ENCODE results near the gene ZHX3.

The ZHX3 gene

DNA sequence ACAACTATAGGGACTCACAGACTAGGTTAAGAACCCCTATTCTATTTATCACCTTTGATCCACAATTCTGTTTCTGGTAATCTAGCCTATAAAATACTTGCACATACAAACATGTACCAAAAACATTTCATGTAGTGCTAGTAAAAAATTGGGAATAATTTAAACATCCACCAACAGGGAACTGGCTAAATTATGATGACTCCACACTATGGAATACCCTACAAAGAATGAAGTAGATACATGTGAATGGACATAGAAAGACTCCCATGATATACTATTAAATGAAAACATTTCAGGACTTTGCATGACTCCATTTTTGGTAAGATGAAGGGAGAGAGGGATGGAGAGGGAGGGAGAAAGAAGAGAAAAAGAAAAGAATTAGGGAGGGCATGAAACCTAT, 58.2 kb downstream of the ZHX3 start:
- H3K4me3 ChIP-seq (ENCODE audit: control insufficient read depth in 1 of 7, extremely low read depth in 1 of 7, insufficient read depth in 4 of 7, low read depth in 2 of 7, low read length in 6 of 7) = no peak overlapping the region
- no peak for DNase-seq
- no peaks in the 10 kb centered on the region for H3K4me1 ChIP-seq (ENCODE audit: control extremely low read depth in 1 of 4, control insufficient read depth in 4 of 4, insufficient read depth in 4 of 4, low read length in 3 of 4)
- no peaks in the 10 kb centered on the region for H3K9me3 ChIP-seq (ENCODE audit: control extremely low read depth in 1 of 5, control insufficient read depth in 4 of 5, insufficient read depth in 2 of 5, low read depth in 1 of 5, low read length in 4 of 5)
- no peaks in the 10 kb centered on the region for H3K36me3 ChIP-seq (ENCODE audit: control insufficient read depth in 4 of 4, insufficient read depth in 4 of 4, low read length in 3 of 4)
- POLR2A ChIA-PET = no interaction called here
- CTCF ChIA-PET = no interaction called here
- H3K27ac ChIP-seq (ENCODE audit: insufficient read depth in 1 of 2, low read depth in 1 of 2, low read length in 2 of 2, poor library complexity in 1 of 2, severe bottlenecking in 2 of 2) = no peak overlapping the region
- no peaks in the 10 kb centered on the region for H3K27me3 ChIP-seq (replicated peaks in 2 of 5; ENCODE audit: control insufficient read depth in 4 of 5, insufficient read depth in 5 of 5, low read length in 4 of 5)

DNA sequence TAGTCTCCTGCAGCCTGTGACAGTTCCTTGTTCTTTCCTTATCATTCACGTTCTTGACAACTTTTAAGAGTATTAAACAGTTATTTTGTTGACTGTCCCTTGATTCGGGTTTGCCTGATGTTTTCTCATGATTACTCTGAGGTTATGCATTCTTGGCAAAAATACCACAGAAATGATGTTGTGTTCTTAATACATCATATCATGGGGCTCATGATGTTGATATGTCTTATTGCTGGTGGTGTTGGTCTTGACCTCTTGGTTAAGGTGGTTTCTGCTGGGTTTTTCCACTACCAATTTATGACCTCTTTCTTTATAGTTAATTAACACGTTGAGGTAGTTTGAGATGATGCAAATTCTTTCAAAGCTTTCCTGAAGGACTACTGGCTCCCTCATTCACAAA, 59.1 kb downstream of the ZHX3 start:
- no peak overlapping the region for H3K27ac ChIP-seq (ENCODE audit: insufficient read depth in 1 of 2, low read depth in 1 of 2, low read length in 2 of 2, poor library complexity in 1 of 2, severe bottlenecking in 2 of 2)
- ChIA-PET POLR2A (no interaction called here), CTCF (no interaction called here)
- DNase-seq = peak in 2 of 3 donors; percentile 7 to 39
- H3K4me1 ChIP-seq (ENCODE audit: control extremely low read depth in 1 of 4, control insufficient read depth in 4 of 4, insufficient read depth in 4 of 4, low read length in 3 of 4) = no peaks in the 10 kb centered on the region
- no peaks in the 10 kb centered on the region for H3K36me3 ChIP-seq (ENCODE audit: control insufficient read depth in 4 of 4, insufficient read depth in 4 of 4, low read length in 3 of 4)
- no CpG with 5 or more reads among the region's 3 CpGs for WGBS (ENCODE audit: insufficient coverage)
- no peaks in the 10 kb centered on the region for H3K27me3 ChIP-seq (replicated peaks in 2 of 5; ENCODE audit: control insufficient read depth in 4 of 5, insufficient read depth in 5 of 5, low read length in 4 of 5)
- no peak overlapping the region for H3K4me3 ChIP-seq (ENCODE audit: control insufficient read depth in 1 of 7, extremely low read depth in 1 of 7, insufficient read depth in 4 of 7, low read depth in 2 of 7, low read length in 6 of 7)
- H3K9me3 ChIP-seq (ENCODE audit: control extremely low read depth in 1 of 5, control insufficient read depth in 4 of 5, insufficient read depth in 2 of 5, low read depth in 1 of 5, low read length in 4 of 5) = no peaks in the 10 kb centered on the region

DNA sequence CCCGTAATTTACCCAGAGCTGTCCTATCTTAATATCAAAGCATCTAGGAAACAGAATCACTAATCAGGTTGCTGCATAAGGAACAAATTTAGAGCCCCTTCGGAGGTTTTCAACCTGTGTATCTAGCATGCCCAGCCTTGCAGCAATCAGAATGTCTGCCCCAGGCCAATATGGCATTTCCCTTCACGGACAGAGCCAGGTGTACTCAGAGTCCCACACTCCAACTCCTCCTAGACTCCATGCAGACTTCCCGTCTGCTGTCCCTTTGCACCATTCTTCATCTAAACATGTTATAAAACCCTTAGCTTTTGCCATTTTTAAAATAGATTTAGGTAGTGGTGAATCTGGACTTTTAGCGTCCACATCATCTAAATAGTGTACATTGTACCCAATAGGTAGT, 61.0 kb downstream of the ZHX3 start:
- CTCF ChIA-PET = interaction anchor here (0.8 to 1.9 kb wide), 5 partner anchors 10 to 121 kb away, joined by 3 to 5 read pairs (median 4); no protein-coding TSS in a partner anchor
- 100% methylated on average over 2 of the region's 5 CpGs for WGBS (ENCODE audit: insufficient coverage)
- no peaks in the 10 kb centered on the region for H3K4me1 ChIP-seq (ENCODE audit: control extremely low read depth in 1 of 4, control insufficient read depth in 4 of 4, insufficient read depth in 4 of 4, low read length in 3 of 4)

DNA sequence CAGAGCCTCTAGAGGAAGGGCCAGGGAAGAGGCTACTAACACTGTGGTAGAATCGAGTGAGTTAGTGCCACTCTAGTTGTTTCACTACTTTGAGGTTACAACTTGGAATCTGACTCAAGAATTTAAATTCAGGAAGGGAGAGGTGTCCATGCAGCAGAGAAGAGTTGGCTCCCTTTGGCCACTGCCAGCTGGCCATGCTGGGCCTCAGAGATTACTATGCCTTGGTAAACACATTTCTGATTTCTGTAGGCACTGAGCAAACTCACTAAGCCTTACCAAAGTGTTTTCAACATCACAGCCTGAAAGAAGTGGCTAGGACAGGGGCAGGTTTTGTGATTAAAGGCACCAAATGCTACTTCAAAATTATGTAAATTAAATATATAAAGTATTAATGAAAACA, 61.9 kb downstream of the ZHX3 start:
- Histone ChIP-seq H3K27me3 (replicated peaks in 2 of 5; ENCODE audit: control insufficient read depth in 4 of 5, insufficient read depth in 5 of 5, low read length in 4 of 5) (no peaks in the 10 kb centered on the region), H3K4me1 (ENCODE audit: control extremely low read depth in 1 of 4, control insufficient read depth in 4 of 4, insufficient read depth in 4 of 4, low read length in 3 of 4) (peaks cover 0 to 4% (median 2%) of the 10 kb centered on the region in 4 experiments), H3K9me3 (ENCODE audit: control extremely low read depth in 1 of 5, control insufficient read depth in 4 of 5, insufficient read depth in 2 of 5, low read depth in 1 of 5, low read length in 4 of 5) (no peaks in the 10 kb centered on the region), H3K36me3 (ENCODE audit: control insufficient read depth in 4 of 4, insufficient read depth in 4 of 4, low read length in 3 of 4) (no peaks in the 10 kb centered on the region), H3K4me3 (ENCODE audit: control insufficient read depth in 1 of 7, extremely low read depth in 1 of 7, insufficient read depth in 4 of 7, low read depth in 2 of 7, low read length in 6 of 7) (no peak overlapping the region), H3K27ac (ENCODE audit: insufficient read depth in 1 of 2, low read depth in 1 of 2, low read length in 2 of 2, poor library complexity in 1 of 2, severe bottlenecking in 2 of 2) (no peak overlapping the region)
- ChIA-PET POLR2A (no interaction called here), CTCF (interaction anchor here (1.9 kb wide), 1 partner anchor 24 kb away, joined by 5 read pairs; no protein-coding TSS in a partner anchor)
- 100% methylated on average over 1 of the region's 1 CpG for WGBS (ENCODE audit: insufficient coverage)
- no peak for DNase-seq

More for the DNA sequence above, 61.0 kb downstream of the ZHX3 start:
- DNase-seq = no peak
- H3K36me3 ChIP-seq (ENCODE audit: control insufficient read depth in 4 of 4, insufficient read depth in 4 of 4, low read length in 3 of 4) = no peaks in the 10 kb centered on the region
- H3K27ac ChIP-seq (ENCODE audit: insufficient read depth in 1 of 2, low read depth in 1 of 2, low read length in 2 of 2, poor library complexity in 1 of 2, severe bottlenecking in 2 of 2) = no peak overlapping the region
- H3K4me3 ChIP-seq (ENCODE audit: control insufficient read depth in 1 of 7, extremely low read depth in 1 of 7, insufficient read depth in 4 of 7, low read depth in 2 of 7, low read length in 6 of 7) = no peak overlapping the region
- no peaks in the 10 kb centered on the region for H3K9me3 ChIP-seq (ENCODE audit: control extremely low read depth in 1 of 5, control insufficient read depth in 4 of 5, insufficient read depth in 2 of 5, low read depth in 1 of 5, low read length in 4 of 5)
- POLR2A ChIA-PET = no interaction called here
- H3K27me3 ChIP-seq (replicated peaks in 2 of 5; ENCODE audit: control insufficient read depth in 4 of 5, insufficient read depth in 5 of 5, low read length in 4 of 5) = no peaks in the 10 kb centered on the region

DNA sequence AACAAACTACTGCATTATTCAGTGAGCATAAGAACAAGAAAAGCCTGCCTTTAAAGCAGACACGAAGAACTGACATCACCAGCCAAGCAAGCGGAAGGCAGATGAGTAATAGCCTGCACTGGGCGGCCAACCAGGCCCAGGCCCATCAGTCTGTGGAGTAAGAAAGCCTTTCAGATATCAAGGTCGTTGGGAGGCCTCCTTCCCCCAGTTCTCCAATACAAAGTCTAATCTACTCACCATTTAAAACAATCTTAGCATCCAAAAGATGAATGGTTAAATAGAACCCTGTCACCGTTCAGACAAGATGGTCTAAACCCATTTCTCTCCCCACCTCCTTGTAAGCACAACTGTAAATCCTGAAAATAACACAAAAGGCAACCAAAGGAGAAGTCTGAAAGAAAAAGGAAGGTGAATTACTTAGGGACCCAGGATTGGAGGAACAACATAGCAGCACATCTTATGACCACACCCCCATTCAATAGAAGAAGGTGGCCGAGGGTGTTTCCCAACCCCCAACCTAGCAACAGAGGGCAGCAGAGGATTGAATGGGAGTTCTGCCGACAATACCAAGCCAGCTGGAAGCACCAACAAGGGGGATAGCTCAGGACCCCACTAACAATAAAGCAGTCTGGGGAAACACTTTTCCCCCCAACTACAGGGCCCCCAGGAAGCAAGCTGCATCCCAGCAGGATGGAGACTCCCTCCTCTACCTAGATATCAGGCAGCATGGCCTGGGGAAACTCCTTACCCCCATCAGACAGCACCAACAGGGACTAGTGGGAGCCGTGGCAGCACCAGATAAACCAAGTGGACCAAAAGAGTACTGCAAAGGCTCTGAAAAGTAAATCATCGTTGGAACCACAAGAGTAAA, 67.9 kb downstream of the ZHX3 start:
- Histone ChIP-seq H3K36me3 (ENCODE audit: control insufficient read depth in 4 of 4, insufficient read depth in 4 of 4, low read length in 3 of 4) (no peaks in the 10 kb centered on the region), H3K4me3 (ENCODE audit: control insufficient read depth in 1 of 7, extremely low read depth in 1 of 7, insufficient read depth in 4 of 7, low read depth in 2 of 7, low read length in 6 of 7) (no peak overlapping the region), H3K9me3 (ENCODE audit: control extremely low read depth in 1 of 5, control insufficient read depth in 4 of 5, insufficient read depth in 2 of 5, low read depth in 1 of 5, low read length in 4 of 5) (no peaks in the 10 kb centered on the region), H3K27ac (ENCODE audit: insufficient read depth in 1 of 2, low read depth in 1 of 2, low read length in 2 of 2, poor library complexity in 1 of 2, severe bottlenecking in 2 of 2) (no peak overlapping the region), H3K27me3 (replicated peaks in 2 of 5; ENCODE audit: control insufficient read depth in 4 of 5, insufficient read depth in 5 of 5, low read length in 4 of 5) (no peaks in the 10 kb centered on the region), H3K4me1 (ENCODE audit: control extremely low read depth in 1 of 4, control insufficient read depth in 4 of 4, insufficient read depth in 4 of 4, low read length in 3 of 4) (peaks cover 0 to 14% (median 10%) of the 10 kb centered on the region in 4 experiments)
- 78% methylated on average over 6 of the region's 9 CpGs for WGBS (ENCODE audit: insufficient coverage)
- peak; percentile 31 to 70 (median 49) for DNase-seq
- POLR2A ChIA-PET = no interaction called here
- CTCF ChIA-PET = interaction anchor here (1.1 to 1.9 kb wide), 4 partner anchors 17 to 91 kb away, joined by 4 to 6 read pairs (median 4); partner anchors contain the start of gene LPIN3

DNA sequence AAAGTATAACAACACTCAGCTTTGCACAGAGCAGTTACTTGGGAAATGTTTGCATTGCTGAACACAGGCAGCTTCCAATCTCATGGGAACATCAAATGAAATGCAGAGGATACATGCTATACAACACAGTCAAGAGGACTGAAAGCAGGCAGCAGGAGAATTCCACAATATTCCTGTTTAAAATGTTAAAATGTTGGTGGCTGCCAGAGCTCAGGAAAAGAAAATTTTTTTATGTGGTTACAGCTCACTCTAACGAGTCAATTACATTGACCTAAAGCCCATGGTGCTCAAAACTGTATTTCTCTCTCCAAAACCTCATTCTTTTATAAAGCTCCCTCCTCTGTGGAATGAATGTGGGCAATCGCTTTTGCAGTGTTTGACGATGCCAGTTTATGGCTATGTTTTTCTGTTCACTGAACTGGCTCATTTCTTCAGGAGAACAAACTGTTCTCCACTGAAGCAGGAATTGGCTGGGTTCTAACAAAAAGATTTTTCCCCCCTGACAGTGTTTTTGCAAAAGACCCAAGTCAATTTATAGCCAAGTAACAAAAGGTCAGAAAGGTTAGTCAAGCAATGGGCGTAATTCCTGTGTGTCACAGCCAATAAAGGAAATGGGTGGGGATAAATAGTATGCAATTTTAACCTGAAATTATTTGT, 69.0 kb downstream of the ZHX3 start:
- ChIA-PET POLR2A (no interaction called here), CTCF (interaction anchor here (0.9 kb wide), 1 partner anchor 15 kb away, joined by 3 read pairs; no protein-coding TSS in a partner anchor)
- Histone ChIP-seq H3K27ac (ENCODE audit: insufficient read depth in 1 of 2, low read depth in 1 of 2, low read length in 2 of 2, poor library complexity in 1 of 2, severe bottlenecking in 2 of 2) (no peak overlapping the region), H3K4me3 (ENCODE audit: control insufficient read depth in 1 of 7, extremely low read depth in 1 of 7, insufficient read depth in 4 of 7, low read depth in 2 of 7, low read length in 6 of 7) (no peak overlapping the region), H3K9me3 (ENCODE audit: control extremely low read depth in 1 of 5, control insufficient read depth in 4 of 5, insufficient read depth in 2 of 5, low read depth in 1 of 5, low read length in 4 of 5) (no peaks in the 10 kb centered on the region), H3K4me1 (ENCODE audit: control extremely low read depth in 1 of 4, control insufficient read depth in 4 of 4, insufficient read depth in 4 of 4, low read length in 3 of 4) (peaks cover 0 to 14% (median 10%) of the 10 kb centered on the region in 4 experiments), H3K36me3 (ENCODE audit: control insufficient read depth in 4 of 4, insufficient read depth in 4 of 4, low read length in 3 of 4) (no peaks in the 10 kb centered on the region), H3K27me3 (replicated peaks in 2 of 5; ENCODE audit: control insufficient read depth in 4 of 5, insufficient read depth in 5 of 5, low read length in 4 of 5) (no peaks in the 10 kb centered on the region)
- 80% methylated on average over 3 of the region's 4 CpGs for WGBS (ENCODE audit: insufficient coverage)
- DNase-seq = no peak
